Measurements from ENCODE around the gene FRA10AC1. TPM values are rescaled to one million over a fixed set of nuclear protein-coding genes. Genes with fewer than 3 reads are reported as not detected.

Gene FRA10AC1
- polyA plus RNA-seq, 2 of the 4 experiments (the other 2 are of a cell fraction) = 11.1 to 20.5 TPM

DNA sequence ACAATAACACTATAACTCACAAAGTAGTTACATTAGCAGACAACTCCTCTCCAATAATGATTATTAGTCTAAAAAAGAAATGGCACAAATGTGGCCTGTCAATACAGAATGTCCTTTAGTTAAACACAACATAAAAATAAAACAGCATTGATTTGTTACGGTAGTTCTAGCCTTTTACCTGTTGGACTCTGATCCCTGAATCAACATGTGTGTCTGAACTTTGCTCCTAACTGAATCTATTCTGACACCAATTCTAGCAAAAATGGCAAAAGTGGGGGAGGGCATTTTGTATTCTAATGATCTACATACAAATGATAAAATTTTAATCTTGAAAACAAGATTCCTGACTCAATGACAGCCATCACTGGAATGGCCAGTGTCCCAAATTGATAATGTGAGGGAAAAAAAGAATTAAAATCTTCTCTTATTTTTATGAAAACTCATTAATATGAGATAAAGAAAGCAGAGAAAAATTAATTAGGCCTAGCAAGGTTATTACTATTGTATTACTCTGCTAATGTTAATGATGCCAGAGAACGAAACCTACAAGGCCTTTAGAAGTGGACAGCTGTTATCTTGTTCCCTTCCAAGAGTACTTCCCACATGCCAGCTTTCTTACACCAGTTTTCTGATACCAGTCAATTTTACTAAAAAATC, 30.2 kb downstream of the FRA10AC1 start:
- ATAC-seq (no peak), DNase-seq (ENCODE audit: low read depth in 1 of 2, low spot score in 1 of 2) (no peak), FAIRE-seq (no peak)
- H3K4me3 ChIP-seq = no peak overlapping the region
- H3K27ac ChIP-seq = no peak overlapping the region
- ChIA-PET CTCF (no interaction called here), POLR2A (no interaction called here)
- H3K4me1 ChIP-seq = no peaks in the 10 kb centered on the region
- TF ChIP-seq POLR2A (IDR thresholded peaks at IDR 0.05; ENCODE audit: low read length) = no peak
- TF ChIP-seq EHMT2 (IDR thresholded peaks at IDR 0.05; ENCODE audit: low read depth) = no peak
- TF ChIP-seq, protein P1, sequence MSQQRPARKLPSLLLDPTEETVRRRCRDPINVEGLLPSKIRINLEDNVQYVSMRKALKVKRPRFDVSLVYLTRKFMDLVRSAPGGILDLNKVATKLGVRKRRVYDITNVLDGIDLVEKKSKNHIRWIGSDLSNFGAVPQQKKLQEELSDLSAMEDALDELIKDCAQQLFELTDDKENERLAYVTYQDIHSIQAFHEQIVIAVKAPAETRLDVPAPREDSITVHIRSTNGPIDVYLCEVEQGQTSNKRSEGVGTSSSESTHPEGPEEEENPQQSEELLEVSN (IDR thresholded peaks at IDR 0.05; ENCODE audit: borderline replicate concordance, low read depth) = no peak
- WGBS (ENCODE audit: missing lambda C conversion rate) = 84% methylated on average over 2 of the region's 2 CpGs
- H3K4me2 ChIP-seq = no peak overlapping the region
- H3K9me3 ChIP-seq = no peaks in the 10 kb centered on the region

DNA sequence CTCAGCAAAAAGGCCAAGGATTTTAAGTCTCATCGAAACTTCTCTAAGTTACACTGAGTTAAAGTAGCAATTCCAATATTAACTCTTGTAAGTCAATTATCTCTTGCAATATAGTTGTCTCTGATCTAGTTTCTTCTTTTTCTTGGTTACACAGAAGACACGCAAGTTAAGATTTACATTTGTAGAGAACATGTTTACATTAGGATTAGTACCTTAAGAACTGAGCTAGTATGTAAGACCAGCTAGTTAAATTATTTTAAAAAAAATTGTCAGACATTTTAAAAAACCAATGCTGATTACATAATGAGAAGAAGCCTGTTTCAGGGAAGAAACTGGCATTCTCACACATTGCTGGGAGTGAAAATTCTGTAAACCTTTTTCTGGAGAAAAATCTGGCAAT, 31.4 kb downstream of the FRA10AC1 start:
- H3K9me3 ChIP-seq = no peaks in the 10 kb centered on the region
- no peak overlapping the region for H3K4me2 ChIP-seq
- ChIA-PET POLR2A (no interaction called here), CTCF (interaction anchor here (1.3 to 1.9 kb wide), 2 partner anchors 9 to 116 kb away, joined by 4 to 6 read pairs; no protein-coding TSS in a partner anchor)
- no peaks in the 10 kb centered on the region for H3K4me1 ChIP-seq
- FAIRE-seq (no peak), DNase-seq (ENCODE audit: low read depth in 1 of 2, low spot score in 1 of 2) (no peak), ATAC-seq (no peak)
- no peak overlapping the region for H3K4me3 ChIP-seq
- H3K27ac ChIP-seq = no peak overlapping the region
- TF ChIP-seq, protein P2, sequence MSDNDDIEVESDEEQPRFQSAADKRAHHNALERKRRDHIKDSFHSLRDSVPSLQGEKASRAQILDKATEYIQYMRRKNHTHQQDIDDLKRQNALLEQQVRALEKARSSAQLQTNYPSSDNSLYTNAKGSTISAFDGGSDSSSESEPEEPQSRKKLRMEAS (IDR thresholded peaks at IDR 0.05) = no peak
- TF ChIP-seq POLR2AphosphoS2 (conservative IDR thresholded peaks at IDR 0.05; ENCODE audit: low read length) (no peak), JUNB (IDR thresholded peaks at IDR 0.05) (no peak), ZNF302 (CRISPR knock-in tag; IDR thresholded peaks at IDR 0.05) (no peak), HOXB5 (CRISPR knock-in tag; IDR thresholded peaks at IDR 0.05) (no peak), HEYL (CRISPR knock-in tag; IDR thresholded peaks at IDR 0.05) (no peak), ESRRA (IDR thresholded peaks at IDR 0.05; ENCODE audit: borderline replicate concordance, low read length) (no peak), SMC3 (IDR thresholded peaks at IDR 0.05) (no peak), POLR2A (IDR thresholded peaks at IDR 0.05; ENCODE audit: low read length) (no peak)
- TF ChIP-seq, protein P3, sequence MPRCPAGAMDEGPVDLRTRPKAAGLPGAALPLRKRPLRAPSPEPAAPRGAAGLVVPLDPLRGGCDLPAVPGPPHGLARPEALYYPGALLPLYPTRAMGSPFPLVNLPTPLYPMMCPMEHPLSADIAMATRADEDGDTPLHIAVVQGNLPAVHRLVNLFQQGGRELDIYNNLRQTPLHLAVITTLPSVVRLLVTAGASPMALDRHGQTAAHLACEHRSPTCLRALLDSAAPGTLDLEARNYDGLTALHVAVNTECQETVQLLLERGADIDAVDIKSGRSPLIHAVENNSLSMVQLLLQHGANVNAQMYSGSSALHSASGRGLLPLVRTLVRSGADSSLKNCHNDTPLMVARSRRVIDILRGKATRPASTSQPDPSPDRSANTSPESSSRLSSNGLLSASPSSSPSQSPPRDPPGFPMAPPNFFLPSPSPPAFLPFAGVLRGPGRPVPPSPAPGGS (IDR thresholded peaks at IDR 0.05) = no peak
- 86% methylated on average over 2 of the region's 2 CpGs for WGBS (ENCODE audit: missing lambda C conversion rate)

DNA sequence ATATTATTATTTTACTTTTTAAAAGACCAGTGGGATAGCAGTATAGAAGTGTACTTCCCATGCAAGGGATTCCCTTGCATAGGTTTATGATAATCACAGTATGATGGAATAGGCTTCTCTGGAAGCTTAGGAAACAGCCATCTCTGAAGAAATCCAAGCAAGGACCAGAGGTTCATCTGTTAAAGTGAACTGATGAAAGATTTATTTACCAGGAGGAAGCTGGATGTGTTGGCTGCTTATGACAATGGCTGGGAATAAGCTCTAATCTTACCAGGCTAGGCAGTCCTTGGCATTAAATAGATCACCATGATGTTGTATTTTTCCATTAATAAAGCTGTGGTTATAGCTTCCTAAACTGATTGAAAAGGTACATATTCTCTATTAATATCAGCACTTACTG, 32.0 kb downstream of the FRA10AC1 start:
- DNase-seq (ENCODE audit: low read depth in 1 of 2, low spot score in 1 of 2) (no peak), ATAC-seq (no peak), FAIRE-seq (no peak)
- Histone ChIP-seq H3K9me3 (no peaks in the 10 kb centered on the region), H3K4me1 (no peaks in the 10 kb centered on the region), H3K27ac (no peak overlapping the region), H3K4me3 (no peak overlapping the region), H3K4me2 (no peak overlapping the region)
- CTCF ChIA-PET = interaction anchor here (0.5 to 1.9 kb wide), 3 partner anchors 10 to 165 kb away, joined by 3 to 6 read pairs (median 4); no protein-coding TSS in a partner anchor
- POLR2A ChIA-PET = no interaction called here
- TF ChIP-seq RFX5 (IDR thresholded peaks at IDR 0.05) = no peak
- no peak for TF ChIP-seq RAD21 (conservative IDR thresholded peaks at IDR 0.05 in 1 of 2, IDR thresholded peaks at IDR 0.05 in 1 of 2)
- TF ChIP-seq JUN (IDR thresholded peaks at IDR 0.05) = no peak
- TF ChIP-seq MAFK (IDR thresholded peaks at IDR 0.05; ENCODE audit: partially characterized antibody) = no peak
- TF ChIP-seq HOXA7 (CRISPR knock-in tag; IDR thresholded peaks at IDR 0.05) = no peak
- no peak for TF ChIP-seq FOXS1 (CRISPR knock-in tag; IDR thresholded peaks at IDR 0.05)
- TF ChIP-seq HOXB13 (CRISPR knock-in tag; IDR thresholded peaks at IDR 0.05; ENCODE audit: low read depth) = no peak
- no peak for TF ChIP-seq RCOR1 (IDR thresholded peaks at IDR 0.05; ENCODE audit: low read depth, low read length)

DNA sequence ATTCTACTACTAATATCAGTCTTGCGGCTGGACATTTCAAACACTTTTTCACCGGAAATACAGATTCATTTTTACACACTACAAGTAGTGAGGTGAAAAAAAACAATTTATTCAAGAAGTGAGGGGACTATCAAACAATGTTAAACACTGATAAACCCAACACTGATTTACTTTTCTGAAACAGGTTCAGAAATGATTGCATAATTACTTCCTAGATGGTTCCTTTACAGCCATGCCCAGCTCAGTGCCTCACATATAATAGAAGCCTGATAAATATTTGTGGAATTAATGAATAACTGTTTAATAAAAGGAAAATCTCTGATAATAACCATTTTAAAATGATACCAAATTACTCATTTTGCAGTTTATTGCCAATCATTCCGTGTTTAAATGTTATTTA, 34.6 kb downstream of the FRA10AC1 start:
- ChIA-PET POLR2A (no interaction called here), CTCF (no interaction called here)
- FAIRE-seq (peak; percentile 23), ATAC-seq (no peak), DNase-seq (ENCODE audit: low read depth in 1 of 2, low spot score in 1 of 2) (no peak)
- no peak overlapping the region for H3K4me3 ChIP-seq
- H3K4me2 ChIP-seq = no peak overlapping the region
- TF ChIP-seq RNF2 (IDR thresholded peaks at IDR 0.05; ENCODE audit: borderline replicate concordance, low read depth) (no peak), GATA3 (IDR thresholded peaks at IDR 0.05; ENCODE audit: borderline replicate concordance) (no peak), FOXS1 (CRISPR knock-in tag; IDR thresholded peaks at IDR 0.05) (no peak), ESRRA (IDR thresholded peaks at IDR 0.05; ENCODE audit: borderline replicate concordance, low read length) (no peak), CHD4 (IDR thresholded peaks at IDR 0.05; ENCODE audit: borderline replicate concordance) (no peak), EP300 (IDR thresholded peaks at IDR 0.05) (no peak), EHF (CRISPR knock-in tag; IDR thresholded peaks at IDR 0.05) (no peak)
- TF ChIP-seq, protein P4, sequence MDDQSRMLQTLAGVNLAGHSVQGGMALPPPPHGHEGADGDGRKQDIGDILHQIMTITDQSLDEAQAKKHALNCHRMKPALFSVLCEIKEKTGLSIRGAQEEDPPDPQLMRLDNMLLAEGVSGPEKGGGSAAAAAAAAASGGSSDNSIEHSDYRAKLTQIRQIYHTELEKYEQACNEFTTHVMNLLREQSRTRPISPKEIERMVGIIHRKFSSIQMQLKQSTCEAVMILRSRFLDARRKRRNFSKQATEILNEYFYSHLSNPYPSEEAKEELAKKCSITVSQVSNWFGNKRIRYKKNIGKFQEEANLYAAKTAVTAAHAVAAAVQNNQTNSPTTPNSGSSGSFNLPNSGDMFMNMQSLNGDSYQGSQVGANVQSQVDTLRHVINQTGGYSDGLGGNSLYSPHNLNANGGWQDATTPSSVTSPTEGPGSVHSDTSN (IDR thresholded peaks at IDR 0.05) = no peak
- TF ChIP-seq, protein P1 (IDR thresholded peaks at IDR 0.05; ENCODE audit: borderline replicate concordance, low read depth) = no peak
- H3K9me3 ChIP-seq = no peaks in the 10 kb centered on the region
- WGBS (ENCODE audit: missing lambda C conversion rate) = 91% methylated on average over 3 of the region's 3 CpGs
- no peak overlapping the region for H3K27ac ChIP-seq
- H3K4me1 ChIP-seq = no peaks in the 10 kb centered on the region
